Adrenal gland (tissue), 5 donors: ENCODE measurements around the gene PI4KB.

Source experiments
- CTCF ChIP-seq, 6 experiments: fragments of 450-650 bp in 4 of 6; fragments of 200-600 bp in 2 of 6; sonication (generic) in 1 of 6; IDR thresholded peaks; 1 replicate in 5 of 6; 2 replicates in 1 of 6; pipeline versions ENCODE4 v1.5.1 to v1.8.0; 2016 to 2021; ENCODE audit warnings: antibody characterized with exemption in 6 of 6, mild to moderate bottlenecking in 2 of 6, moderate library complexity in 1 of 6
- POLR2A ChIP-seq, 2 donors: fragments of 450-650 bp; IDR thresholded peaks; one replicate each; pipeline ENCODE4 v1.6.1; 2017; ENCODE audit warnings: antibody characterized with exemption in 2 of 2, mild to moderate bottlenecking in 2 of 2, moderate library complexity in 1 of 2
- donor health status: DM: no; HTN: no; CAD: no.

GRCh38 chr1:151255381-151255780 is 71.8 kb downstream of the PI4KB start:
- TF ChIP-seq POLR2A (IDR thresholded peaks at IDR 0.05) (no peak), CTCF (IDR thresholded peaks at IDR 0.05) (no peak)
